HG02938 (cell line): ENCODE results near the gene DLD.
"Not testable (repeated sequence)": the region's sequence is repeated elsewhere in the genome, so short reads cannot be mapped to it uniquely, and the experiment has no call there.

Experiments
- ATAC-seq: cut with Tn5 transposase; IDR thresholded peaks from one replicate; pipeline ENCODE4 v1.9.1; 2021; ENCODE audit warnings: mild to moderate bottlenecking, moderate library complexity; ENCODE audit not compliant: unreplicated experiment

DLD gene

GRCh38 chr7:107874111-107874510 is 16.9 kb upstream of the DLD start:
- ATAC-seq, result no peak

GRCh38 chr7:107874605-107875446 is 16.2 kb upstream of the DLD start:
- peak; percentile 63 for ATAC-seq

GRCh38 chr7:107876916-107877315 is 14.1 kb upstream of the DLD start:
- ATAC-seq, result no peak

GRCh38 chr7:107877731-107878382 is 13.1 kb upstream of the DLD start:
- no peak for ATAC-seq

- ATAC-seq, result no peak
Observed at GRCh38 chr7:107878636-107879035, 12.3 kb upstream of the DLD start.

GRCh38 chr7:107879400-107880035 is 11.5 kb upstream of the DLD start:
- peak; percentile 84 for ATAC-seq

- no peak for ATAC-seq
Observed at GRCh38 chr7:107882766-107883165, 8.2 kb upstream of the DLD start.

- no peak for ATAC-seq
Observed at GRCh38 chr7:107884066-107884818, 6.7 kb upstream of the DLD start.

GRCh38 chr7:107887827-107888226 is 3.2 kb upstream of the DLD start:
- not testable (repeated sequence) for ATAC-seq

GRCh38 chr7:107889992-107890391 is 991 bp upstream of the DLD start:
- no peak for ATAC-seq

- ATAC-seq, result peak; percentile 6
Observed at GRCh38 chr7:107890493-107890961, 456 bp upstream of the DLD start.

GRCh38 chr7:107891636-107892366 is 818 bp downstream of the DLD start:
- ATAC-seq, result peak; percentile 18

GRCh38 chr7:107892367-107892741 is 1.4 kb downstream of the DLD start:
- not testable (repeated sequence) for ATAC-seq

GRCh38 chr7:107898997-107899594 is 8.1 kb downstream of the DLD start:
- no peak for ATAC-seq

GRCh38 chr7:107900496-107901015 is 9.6 kb downstream of the DLD start:
- ATAC-seq, result no peak

GRCh38 chr7:107902381-107902780 is 11.4 kb downstream of the DLD start:
- ATAC-seq, result no peak

- ATAC-seq, result no peak
Observed at GRCh38 chr7:107907790-107908189, 16.8 kb downstream of the DLD start.

GRCh38 chr7:107909445-107909844 is 18.5 kb downstream of the DLD start:
- no peak for ATAC-seq

GRCh38 chr7:107911981-107912380 is 21.0 kb downstream of the DLD start:
- no peak for ATAC-seq

- ATAC-seq, result no peak
Observed at GRCh38 chr7:107913851-107914250, 22.9 kb downstream of the DLD start.
